Astrocyte of the cerebellum (primary cell): ENCODE data around the gene TIAM2.
"Not testable (repeated sequence)": the region's sequence is repeated elsewhere in the genome, so short reads cannot be mapped to it uniquely, and the experiment has no call there.

Experiments used
- DNase-seq: peaks from one replicate; pipeline ENCODE4 v3.0.0-alpha.2; 2011; ENCODE audit warnings: low read depth
- H3K4me3 ChIP-seq: 2 replicates; pipeline ENCODE4 v1.5.1; 2011; ENCODE audit warnings: mild to moderate bottlenecking, low read depth, low read length, moderate library complexity
- in situ Hi-C: cut with HindIII; loops from 2 replicates; pipeline ENCODE4 v1.10.0; 2017; ENCODE audit warnings: low sequenced_read_pairs
- TF ChIP-seq, protein P1 (sequence below): IDR thresholded peaks from 2 replicates; pipeline ENCODE4 v1.5.1; 2012; ENCODE audit warnings: low read length, low read depth, moderate library complexity, mild to moderate bottlenecking; ENCODE audit errors: missing control alignments

Gene TIAM2

DNA sequence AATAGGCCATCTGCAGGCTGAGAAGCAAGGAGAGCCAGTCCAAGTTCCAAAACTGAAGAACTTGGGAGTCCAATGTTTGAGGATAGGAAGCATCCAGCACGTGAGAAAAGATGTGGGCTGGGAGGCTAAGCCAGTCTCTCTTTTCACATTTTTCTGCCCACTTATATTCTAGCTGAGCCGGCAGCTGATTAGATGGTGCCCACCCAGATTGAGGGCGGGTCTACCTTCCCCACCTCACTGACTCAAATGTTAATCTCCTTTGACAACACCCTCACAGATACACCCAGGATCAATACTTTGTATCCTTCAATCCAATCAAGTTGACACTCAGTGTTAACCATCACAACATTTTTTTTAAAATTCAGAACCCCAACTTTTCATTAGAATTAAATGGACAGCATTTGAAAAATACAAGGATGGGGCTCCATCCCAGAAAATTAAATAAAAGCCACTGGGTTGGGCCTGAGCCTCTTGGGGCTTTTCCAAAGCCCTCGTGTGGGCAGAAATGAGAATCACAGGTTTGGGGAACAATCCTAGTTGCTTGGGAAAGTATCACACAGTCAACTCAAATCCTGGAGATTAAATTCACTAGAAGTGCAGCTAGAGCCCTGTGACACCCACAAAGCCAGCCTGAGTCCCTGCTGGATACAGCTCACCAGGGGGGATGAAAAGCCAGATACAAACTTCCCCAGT lies 270.9 kb downstream of the TIAM2 start:
- DNase-seq = no peak
- TF ChIP-seq, protein P1, sequence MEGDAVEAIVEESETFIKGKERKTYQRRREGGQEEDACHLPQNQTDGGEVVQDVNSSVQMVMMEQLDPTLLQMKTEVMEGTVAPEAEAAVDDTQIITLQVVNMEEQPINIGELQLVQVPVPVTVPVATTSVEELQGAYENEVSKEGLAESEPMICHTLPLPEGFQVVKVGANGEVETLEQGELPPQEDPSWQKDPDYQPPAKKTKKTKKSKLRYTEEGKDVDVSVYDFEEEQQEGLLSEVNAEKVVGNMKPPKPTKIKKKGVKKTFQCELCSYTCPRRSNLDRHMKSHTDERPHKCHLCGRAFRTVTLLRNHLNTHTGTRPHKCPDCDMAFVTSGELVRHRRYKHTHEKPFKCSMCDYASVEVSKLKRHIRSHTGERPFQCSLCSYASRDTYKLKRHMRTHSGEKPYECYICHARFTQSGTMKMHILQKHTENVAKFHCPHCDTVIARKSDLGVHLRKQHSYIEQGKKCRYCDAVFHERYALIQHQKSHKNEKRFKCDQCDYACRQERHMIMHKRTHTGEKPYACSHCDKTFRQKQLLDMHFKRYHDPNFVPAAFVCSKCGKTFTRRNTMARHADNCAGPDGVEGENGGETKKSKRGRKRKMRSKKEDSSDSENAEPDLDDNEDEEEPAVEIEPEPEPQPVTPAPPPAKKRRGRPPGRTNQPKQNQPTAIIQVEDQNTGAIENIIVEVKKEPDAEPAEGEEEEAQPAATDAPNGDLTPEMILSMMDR = no peak
- H3K4me3 ChIP-seq = no peak overlapping the region
- in situ Hi-C loops = loop anchor here (25.0 kb wide), 1 partner anchor 329 kb away; no protein-coding TSS in a partner anchor

DNA sequence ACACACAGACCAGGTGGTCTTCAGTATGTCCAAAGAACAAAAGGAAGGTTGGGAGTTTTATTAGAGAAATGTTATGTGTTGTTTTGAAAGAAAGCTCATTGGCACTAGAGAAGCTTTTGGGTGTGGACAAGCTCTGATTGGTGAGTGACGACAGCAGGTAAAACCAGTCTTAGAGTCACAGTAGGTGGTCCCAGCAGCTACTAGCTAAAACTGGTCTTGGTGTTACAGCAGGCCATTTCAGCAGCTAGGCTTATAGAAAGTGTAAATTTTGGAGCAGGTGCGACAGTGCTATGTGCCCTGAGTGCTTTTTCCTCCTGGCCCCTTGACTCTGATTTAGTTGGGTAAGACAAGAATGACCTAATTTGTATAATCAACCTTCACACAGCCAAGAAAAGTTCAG lies 272.3 kb downstream of the TIAM2 start:
- no peak for DNase-seq
- H3K4me3 ChIP-seq = no peak overlapping the region
- in situ Hi-C loops = loop anchor here (25.0 kb wide), 1 partner anchor 330 kb away; no protein-coding TSS in a partner anchor
- TF ChIP-seq, protein P1 = no peak

DNA sequence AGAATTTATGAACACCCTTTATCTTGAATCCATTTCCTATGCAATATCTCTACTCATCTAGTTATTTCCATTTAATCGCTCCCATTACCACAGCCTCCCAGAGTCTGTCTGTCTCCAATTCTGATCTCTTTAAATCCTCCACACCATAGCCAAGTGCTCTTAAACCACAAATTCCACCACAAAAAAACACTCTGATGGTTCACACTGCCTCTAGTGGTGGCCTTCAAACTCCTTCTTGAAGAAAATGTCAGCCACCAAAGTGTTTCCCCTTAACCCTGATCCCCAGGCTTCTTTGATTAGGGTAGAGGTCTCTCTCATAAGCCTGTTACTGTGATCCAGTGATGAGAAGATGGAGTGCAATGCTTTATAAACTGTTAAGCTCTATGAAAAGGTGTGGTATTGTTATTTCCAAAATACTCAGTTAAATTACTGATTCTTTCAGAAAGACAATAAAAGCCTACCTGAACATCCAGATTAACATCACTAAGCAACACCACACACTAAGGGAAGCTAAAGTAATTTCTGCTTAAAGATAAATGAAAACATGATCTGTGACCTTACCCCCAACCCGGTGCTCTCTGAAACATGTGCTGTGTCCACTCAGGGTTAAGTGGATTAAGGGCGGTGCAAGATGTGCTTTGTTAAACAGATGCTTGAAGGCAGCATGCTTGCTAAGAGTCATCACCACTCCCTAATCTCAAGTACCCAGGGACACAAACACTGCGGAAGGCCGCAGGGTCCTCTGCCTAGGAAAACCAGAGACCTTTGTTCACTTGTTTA lies 273.2 kb downstream of the TIAM2 start:
- not testable (repeated sequence) for H3K4me3 ChIP-seq
- peak; percentile 63 for DNase-seq
- TF ChIP-seq, protein P1 = peak; percentile 75
- in situ Hi-C loops = loop anchor here (25.0 kb wide), 1 partner anchor 331 kb away; no protein-coding TSS in a partner anchor

DNA sequence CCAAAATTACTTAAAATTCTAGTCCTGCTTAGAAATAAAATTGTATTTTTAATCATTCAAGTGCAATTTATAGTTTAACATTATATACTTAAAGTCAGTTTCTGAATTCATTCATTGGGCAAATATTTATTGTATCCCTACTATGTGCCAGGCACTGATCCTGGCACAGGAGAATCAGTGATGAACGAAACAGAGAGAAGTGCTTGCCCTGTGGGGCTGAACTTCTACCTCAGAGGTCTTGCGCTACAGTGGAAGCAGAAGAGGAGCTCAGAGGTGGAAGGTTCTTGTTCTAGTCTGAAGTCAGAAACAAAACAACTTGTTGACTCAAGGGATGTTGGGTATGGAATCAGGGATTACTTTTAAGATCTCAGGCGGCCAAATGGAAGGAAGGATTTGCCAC lies 274.6 kb downstream of the TIAM2 start:
- in situ Hi-C loops = loop anchor here (25.0 kb wide), 1 partner anchor 332 kb away; no protein-coding TSS in a partner anchor
- H3K4me3 ChIP-seq = no peak overlapping the region
- no peak for DNase-seq
- TF ChIP-seq, protein P1 = no peak

DNA sequence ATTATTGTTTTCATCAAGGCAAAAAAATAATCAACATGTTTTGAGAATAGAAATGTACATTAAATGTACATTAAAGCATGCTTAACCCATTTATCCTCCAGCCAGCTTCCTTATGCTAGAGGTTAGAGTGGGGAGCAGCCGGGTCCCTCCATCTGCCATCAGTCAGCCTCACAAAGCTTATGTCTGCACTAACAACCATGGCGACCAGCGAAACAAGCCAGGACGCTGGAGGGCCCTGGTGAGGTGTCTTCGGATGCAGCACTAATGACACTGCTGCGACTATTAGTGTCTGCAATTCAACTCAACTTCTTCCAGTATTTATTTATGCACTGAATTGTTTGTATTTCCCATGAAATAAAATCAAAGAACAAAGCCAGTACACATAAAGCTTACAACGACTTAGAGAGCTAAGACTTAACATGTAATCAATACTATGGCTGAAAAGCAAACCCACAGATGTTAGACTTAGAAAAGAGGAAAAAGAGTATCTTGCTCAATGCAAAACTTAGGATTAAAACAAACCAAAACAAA lies 275.5 kb downstream of the TIAM2 start:
- in situ Hi-C loops = loop anchor here (25.0 kb wide), 1 partner anchor 333 kb away; no protein-coding TSS in a partner anchor
- no peak overlapping the region for H3K4me3 ChIP-seq
- no peak for DNase-seq
- TF ChIP-seq, protein P1 = no peak

DNA sequence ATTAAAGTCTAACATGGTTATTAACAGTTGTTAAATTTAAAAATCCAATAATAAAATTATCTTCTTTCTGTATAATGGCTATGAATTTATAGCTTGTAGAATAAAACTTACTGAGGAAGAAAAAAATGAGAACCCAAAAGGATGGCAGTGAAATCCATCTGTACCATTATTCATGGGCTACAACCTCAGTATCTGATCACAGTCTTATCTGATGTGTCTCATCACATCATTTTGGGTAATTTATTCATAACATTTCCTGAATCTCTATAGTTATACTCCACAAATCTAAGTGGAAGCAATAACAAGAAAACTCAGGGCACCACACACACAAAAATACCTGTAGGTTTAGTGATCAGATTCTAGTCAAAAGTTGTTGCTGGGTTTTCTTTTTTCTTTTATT lies 276.0 kb downstream of the TIAM2 start:
- no peak overlapping the region for H3K4me3 ChIP-seq
- TF ChIP-seq, protein P1 = no peak
- DNase-seq = no peak
- in situ Hi-C loops = loop anchor here (25.0 kb wide), 1 partner anchor 334 kb away; no protein-coding TSS in a partner anchor
